ENCODE data around the gene UTP11.
"Not testable (repeated sequence)": the region's sequence is repeated elsewhere in the genome, so short reads cannot be mapped to it uniquely, and the experiment has no call there.

The UTP11 gene, protein sequence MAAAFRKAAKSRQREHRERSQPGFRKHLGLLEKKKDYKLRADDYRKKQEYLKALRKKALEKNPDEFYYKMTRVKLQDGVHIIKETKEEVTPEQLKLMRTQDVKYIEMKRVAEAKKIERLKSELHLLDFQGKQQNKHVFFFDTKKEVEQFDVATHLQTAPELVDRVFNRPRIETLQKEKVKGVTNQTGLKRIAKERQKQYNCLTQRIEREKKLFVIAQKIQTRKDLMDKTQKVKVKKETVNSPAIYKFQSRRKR
- long read RNA-seq, transcript UTP11-201 (8 exons, 2,019 nt) = major isoform, 389 of 398 reads
- long read RNA-seq, partial matches to known transcripts = 3 of 398 reads
- long read RNA-seq, other reads (novel, unspliced or antisense) = 5 of 398 reads

DNA sequence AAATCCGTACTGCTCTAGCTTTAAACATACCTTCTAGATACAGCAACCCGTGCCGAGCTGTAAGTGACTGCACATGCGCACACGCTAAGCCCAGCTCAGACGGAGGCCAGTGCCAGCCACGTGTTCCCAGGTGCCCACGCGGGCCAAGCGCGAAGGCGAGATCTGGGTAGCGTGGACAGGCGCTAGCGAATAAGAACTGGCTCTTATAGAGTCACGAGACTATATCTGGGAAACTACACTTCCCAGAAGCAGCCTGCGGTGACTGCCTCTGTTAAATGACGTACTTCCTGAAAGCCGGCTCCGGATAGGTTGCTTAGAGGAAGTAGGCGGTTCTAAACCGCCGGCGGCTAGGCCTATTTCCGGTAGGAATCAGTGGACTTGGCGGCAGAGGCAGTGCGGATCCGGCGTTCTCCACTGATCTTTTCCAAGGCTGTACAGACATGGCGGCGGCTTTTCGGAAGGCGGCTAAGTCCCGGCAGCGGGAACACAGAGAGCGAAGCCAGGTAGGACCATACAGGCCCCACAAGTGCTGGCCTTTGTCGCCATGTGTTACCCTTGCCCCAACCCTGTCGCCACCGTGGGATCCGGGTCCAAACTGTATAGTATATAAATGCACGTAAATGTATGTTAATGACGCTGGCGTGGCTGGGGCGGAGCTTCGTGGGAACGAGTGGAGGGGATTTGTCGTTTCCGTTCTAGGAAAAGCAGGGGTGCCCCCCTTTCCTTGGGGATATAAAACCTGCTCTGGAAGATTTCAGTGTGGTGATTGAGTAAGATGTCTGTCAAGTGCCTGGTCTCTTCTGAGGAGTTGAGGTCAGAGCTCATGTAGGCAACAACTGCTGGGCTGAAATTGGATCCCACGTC lies at the start of gene UTP11:
UTP11 (plus strand) TSS at position 372 of the 864 bp plus-strand sequence; CDS start at position 441, 69 bp downstream.
- TF ChIP-seq SPI1 (IDR thresholded peaks at IDR 0.05; ENCODE audit: borderline replicate concordance, low read depth) = no peak
- TF ChIP-seq, protein P1, sequence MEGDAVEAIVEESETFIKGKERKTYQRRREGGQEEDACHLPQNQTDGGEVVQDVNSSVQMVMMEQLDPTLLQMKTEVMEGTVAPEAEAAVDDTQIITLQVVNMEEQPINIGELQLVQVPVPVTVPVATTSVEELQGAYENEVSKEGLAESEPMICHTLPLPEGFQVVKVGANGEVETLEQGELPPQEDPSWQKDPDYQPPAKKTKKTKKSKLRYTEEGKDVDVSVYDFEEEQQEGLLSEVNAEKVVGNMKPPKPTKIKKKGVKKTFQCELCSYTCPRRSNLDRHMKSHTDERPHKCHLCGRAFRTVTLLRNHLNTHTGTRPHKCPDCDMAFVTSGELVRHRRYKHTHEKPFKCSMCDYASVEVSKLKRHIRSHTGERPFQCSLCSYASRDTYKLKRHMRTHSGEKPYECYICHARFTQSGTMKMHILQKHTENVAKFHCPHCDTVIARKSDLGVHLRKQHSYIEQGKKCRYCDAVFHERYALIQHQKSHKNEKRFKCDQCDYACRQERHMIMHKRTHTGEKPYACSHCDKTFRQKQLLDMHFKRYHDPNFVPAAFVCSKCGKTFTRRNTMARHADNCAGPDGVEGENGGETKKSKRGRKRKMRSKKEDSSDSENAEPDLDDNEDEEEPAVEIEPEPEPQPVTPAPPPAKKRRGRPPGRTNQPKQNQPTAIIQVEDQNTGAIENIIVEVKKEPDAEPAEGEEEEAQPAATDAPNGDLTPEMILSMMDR (IDR thresholded peaks at IDR 0.05; ENCODE audit: insufficient read depth, low read length) = no peak
- TF ChIP-seq POLR2AphosphoS5 (IDR thresholded peaks at IDR 0.05; ENCODE audit: low read depth) = peak; percentile 77; the same call in 1 of the 2 replicates
- TF ChIP-seq, protein P2, sequence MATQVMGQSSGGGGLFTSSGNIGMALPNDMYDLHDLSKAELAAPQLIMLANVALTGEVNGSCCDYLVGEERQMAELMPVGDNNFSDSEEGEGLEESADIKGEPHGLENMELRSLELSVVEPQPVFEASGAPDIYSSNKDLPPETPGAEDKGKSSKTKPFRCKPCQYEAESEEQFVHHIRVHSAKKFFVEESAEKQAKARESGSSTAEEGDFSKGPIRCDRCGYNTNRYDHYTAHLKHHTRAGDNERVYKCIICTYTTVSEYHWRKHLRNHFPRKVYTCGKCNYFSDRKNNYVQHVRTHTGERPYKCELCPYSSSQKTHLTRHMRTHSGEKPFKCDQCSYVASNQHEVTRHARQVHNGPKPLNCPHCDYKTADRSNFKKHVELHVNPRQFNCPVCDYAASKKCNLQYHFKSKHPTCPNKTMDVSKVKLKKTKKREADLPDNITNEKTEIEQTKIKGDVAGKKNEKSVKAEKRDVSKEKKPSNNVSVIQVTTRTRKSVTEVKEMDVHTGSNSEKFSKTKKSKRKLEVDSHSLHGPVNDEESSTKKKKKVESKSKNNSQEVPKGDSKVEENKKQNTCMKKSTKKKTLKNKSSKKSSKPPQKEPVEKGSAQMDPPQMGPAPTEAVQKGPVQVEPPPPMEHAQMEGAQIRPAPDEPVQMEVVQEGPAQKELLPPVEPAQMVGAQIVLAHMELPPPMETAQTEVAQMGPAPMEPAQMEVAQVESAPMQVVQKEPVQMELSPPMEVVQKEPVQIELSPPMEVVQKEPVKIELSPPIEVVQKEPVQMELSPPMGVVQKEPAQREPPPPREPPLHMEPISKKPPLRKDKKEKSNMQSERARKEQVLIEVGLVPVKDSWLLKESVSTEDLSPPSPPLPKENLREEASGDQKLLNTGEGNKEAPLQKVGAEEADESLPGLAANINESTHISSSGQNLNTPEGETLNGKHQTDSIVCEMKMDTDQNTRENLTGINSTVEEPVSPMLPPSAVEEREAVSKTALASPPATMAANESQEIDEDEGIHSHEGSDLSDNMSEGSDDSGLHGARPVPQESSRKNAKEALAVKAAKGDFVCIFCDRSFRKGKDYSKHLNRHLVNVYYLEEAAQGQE (IDR thresholded peaks at IDR 0.05; ENCODE audit: insufficient replicate concordance, low read depth) = peak; percentile 74
- TF ChIP-seq GABPA (IDR thresholded peaks at IDR 0.05; ENCODE audit: low read depth) = peak; percentile 97
- peak; percentile 98 to 99 for DNase-seq (ENCODE audit: low read depth in 1 of 2, low spot score in 1 of 2)
- H3K27ac ChIP-seq (replicated peaks) = peak within 1 kb of the TSS; percentile 75
- peak within 1 kb of the TSS; percentile 73 for H3K4me3 ChIP-seq (replicated peaks; ENCODE audit: insufficient read depth, low read length)
- H3K27me3 ChIP-seq (ENCODE audit: insufficient read depth, poor library complexity, severe bottlenecking) = no peaks in the 10 kb centered on the region

DNA sequence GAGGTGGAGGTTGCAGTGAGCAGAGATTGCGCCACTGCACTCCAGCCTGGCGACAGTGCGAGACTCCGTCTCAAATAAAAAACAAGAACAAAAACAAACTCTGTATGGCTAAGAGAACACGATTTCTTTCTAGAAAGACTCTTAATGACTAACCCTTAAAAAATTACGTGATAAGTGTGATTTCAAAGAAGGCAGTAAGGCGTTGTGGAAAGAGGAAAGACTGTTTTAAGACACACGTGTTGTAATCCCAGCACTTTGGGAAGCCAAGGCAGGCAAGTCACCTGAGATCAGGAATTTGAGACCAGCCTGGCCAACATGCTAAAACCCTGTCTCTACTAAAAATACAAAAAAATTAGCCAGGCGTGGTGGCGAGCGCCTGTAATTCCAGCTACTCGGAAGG lies 48.4 kb upstream of the UTP11 start:
- not testable (repeated sequence) for DNase-seq (ENCODE audit: low read depth in 1 of 2, low spot score in 1 of 2); H3K27ac ChIP-seq (replicated peaks); H3K27me3 ChIP-seq (ENCODE audit: insufficient read depth, poor library complexity, severe bottlenecking); H3K4me3 ChIP-seq (replicated peaks; ENCODE audit: insufficient read depth, low read length)

DNA sequence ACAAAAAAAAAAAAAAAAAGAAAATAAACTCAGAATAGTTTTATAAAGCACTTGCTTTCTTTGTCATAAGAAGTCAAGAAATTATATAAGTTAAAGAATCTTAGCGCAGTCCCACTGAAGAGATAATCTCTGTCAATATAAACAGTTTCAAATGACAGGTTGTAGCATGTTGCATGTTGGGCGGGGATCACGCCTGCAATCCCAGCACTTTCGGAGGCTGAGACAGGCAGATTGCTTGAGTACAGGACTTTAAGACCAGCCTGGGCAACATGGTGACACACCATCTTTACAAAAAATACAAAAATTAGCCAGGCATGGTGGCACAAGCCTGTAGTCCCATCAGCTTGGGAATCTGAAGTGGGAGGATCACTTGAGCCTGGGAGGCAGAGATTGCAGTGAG lies 47.2 kb upstream of the UTP11 start:
- TF ChIP-seq, protein P1 (IDR thresholded peaks at IDR 0.05; ENCODE audit: insufficient read depth, low read length) = no peak
- no peak for TF ChIP-seq POLR2AphosphoS5 (IDR thresholded peaks at IDR 0.05; ENCODE audit: low read depth)
- TF ChIP-seq, protein P2 (IDR thresholded peaks at IDR 0.05; ENCODE audit: insufficient replicate concordance, low read depth) = no peak
- no peak for TF ChIP-seq SPI1 (IDR thresholded peaks at IDR 0.05; ENCODE audit: borderline replicate concordance, low read depth)
- no peaks in the 10 kb centered on the region for H3K27me3 ChIP-seq (ENCODE audit: insufficient read depth, poor library complexity, severe bottlenecking)
- no peak overlapping the region for H3K4me3 ChIP-seq (replicated peaks; ENCODE audit: insufficient read depth, low read length)

DNA sequence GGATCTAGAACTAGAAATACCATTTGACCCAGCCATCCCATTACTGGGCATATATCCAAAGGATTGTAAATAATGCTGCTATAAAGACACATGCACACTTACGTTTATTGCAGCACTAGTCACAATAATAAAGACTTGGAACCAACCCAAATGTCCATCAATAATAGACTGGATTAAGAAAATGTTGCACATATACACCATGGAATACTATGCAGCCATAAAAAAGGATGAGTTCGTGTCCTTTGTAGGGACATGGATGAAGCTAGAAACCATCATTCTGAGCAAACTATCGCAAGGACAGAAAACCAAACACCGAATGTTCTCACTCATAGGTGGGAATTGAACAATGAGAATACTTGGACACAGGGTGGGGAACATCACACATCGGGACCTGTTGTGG lies 38.9 kb upstream of the UTP11 start:
- not testable (repeated sequence) for DNase-seq (ENCODE audit: low read depth in 1 of 2, low spot score in 1 of 2); H3K27ac ChIP-seq (replicated peaks); H3K27me3 ChIP-seq (ENCODE audit: insufficient read depth, poor library complexity, severe bottlenecking); H3K4me3 ChIP-seq (replicated peaks; ENCODE audit: insufficient read depth, low read length)

More for the DNA sequence above, 47.2 kb upstream of the UTP11 start:
- no peak for DNase-seq (ENCODE audit: low read depth in 1 of 2, low spot score in 1 of 2)
- H3K27ac ChIP-seq (replicated peaks) = no peak overlapping the region

Data from HL-60 (cell line).